Rectal smooth muscle tissue (tissue), 1 donor: Measurements from ENCODE around the gene BNIP5.
"Not testable (repeated sequence)": the region's sequence is repeated elsewhere in the genome, so short reads cannot be mapped to it uniquely, and the experiment has no call there.

Experiments
- H3K27ac ChIP-seq: one replicate; pipeline ENCODE4 v1.7.0; 2013; ENCODE audit warnings: low read depth, low read length, inconsistent platforms
- H3K27me3 ChIP-seq: one replicate; pipeline ENCODE4 v1.7.0; 2013; ENCODE audit warnings: low read length; ENCODE audit not compliant: control insufficient read depth, insufficient read depth
- H3K36me3 ChIP-seq: one replicate; pipeline ENCODE4 v1.7.0; 2013; ENCODE audit warnings: low read length; ENCODE audit not compliant: control insufficient read depth, insufficient read depth
- H3K4me1 ChIP-seq: one replicate; pipeline ENCODE4 v1.7.0; 2013; ENCODE audit warnings: low read length; ENCODE audit not compliant: control insufficient read depth, insufficient read depth
- H3K4me3 ChIP-seq: one replicate; pipeline ENCODE4 v1.7.0; 2013; ENCODE audit warnings: low read length
- H3K9ac ChIP-seq: one replicate; pipeline ENCODE4 v1.7.0; 2013; ENCODE audit warnings: low read length

Gene BNIP5

DNA sequence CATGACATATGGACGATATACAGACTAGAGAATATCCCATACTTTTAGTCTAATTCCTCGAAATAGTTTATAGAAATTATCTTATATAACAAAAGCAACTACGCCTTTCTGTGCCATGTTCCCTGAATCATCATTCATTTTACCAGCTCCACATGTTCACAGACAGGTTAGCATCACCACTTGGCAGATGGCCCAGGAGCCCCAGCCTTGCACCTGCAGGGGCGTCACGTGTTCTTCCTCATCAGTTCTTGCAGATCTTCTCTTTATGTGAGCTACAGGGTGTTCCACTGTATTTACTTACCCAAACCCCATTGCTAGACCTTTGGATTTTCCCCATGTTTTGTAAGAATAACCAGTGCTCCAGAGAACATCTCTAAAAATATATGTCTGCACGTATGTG is 12.6 kb upstream of the BNIP5 start:
- Histone ChIP-seq H3K27ac (no peak overlapping the region), H3K9ac (no peak overlapping the region), H3K4me3 (no peak overlapping the region), H3K36me3 (no peaks in the 10 kb centered on the region), H3K27me3 (no peaks in the 10 kb centered on the region), H3K4me1 (no peaks in the 10 kb centered on the region)

DNA sequence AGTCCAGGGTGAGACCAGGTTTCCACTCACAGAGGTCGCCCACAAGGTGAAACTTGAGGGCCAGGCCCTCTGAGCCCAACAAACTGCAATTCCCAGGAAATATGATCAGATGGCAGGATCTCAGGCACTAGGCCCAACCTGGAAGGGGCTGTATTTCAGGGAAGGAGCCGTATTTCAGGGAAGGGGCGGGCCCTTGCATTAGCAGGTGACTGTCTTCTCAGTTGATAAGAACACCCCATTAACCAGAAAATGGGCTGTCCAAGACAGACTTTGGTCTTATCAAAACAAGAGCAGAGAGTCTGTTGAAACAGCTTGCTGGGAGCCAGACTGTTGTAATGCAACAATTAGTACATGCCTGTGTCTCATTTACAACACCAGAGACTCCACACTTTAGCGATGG is 10.9 kb upstream of the BNIP5 start:
- no peak overlapping the region for H3K27ac ChIP-seq
- no peak overlapping the region for H3K4me3 ChIP-seq
- no peaks in the 10 kb centered on the region for H3K27me3 ChIP-seq
- no peak overlapping the region for H3K9ac ChIP-seq
- no peaks in the 10 kb centered on the region for H3K36me3 ChIP-seq
- H3K4me1 ChIP-seq, result no peaks in the 10 kb centered on the region

DNA sequence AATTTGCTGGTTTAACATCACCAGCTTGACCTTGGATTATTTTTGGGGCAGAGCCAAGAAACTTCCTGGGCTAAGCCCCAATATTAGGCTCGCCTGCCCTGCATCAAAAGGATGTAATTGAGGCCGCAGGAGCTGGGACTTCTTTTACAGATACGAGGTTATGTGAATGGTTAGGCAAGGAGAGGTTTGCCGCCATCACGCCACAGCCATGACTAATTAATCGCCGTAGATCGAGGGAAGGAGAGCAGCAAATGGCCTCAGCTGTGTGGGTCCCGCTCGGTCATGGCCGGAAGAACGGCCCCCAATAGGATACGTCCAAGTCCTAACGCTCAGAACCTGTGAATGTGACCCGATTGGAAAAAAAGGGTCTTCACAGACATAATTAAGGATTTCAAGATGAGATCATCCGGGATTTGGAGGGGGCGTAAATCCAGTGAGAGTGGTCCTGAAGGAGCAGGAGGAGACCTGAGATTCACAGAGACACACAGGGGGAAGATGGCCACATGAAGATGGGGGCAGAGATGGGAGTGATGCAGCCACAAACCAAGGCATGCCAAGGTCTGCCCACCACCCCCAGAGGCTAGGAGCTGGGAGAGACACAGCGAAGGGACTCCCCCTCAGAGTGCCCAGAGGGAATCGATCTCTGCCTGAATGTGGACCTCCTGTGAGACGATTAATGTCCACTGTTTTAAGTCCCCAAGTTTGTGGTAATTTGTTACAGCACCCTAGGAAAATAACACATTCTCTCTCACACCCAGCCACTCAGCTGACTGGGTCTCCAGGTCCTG is 10.0 kb upstream of the BNIP5 start:
- Histone ChIP-seq H3K4me1 (no peaks in the 10 kb centered on the region), H3K27ac (no peak overlapping the region), H3K4me3 (no peak overlapping the region), H3K36me3 (no peaks in the 10 kb centered on the region), H3K9ac (no peak overlapping the region), H3K27me3 (no peaks in the 10 kb centered on the region)

DNA sequence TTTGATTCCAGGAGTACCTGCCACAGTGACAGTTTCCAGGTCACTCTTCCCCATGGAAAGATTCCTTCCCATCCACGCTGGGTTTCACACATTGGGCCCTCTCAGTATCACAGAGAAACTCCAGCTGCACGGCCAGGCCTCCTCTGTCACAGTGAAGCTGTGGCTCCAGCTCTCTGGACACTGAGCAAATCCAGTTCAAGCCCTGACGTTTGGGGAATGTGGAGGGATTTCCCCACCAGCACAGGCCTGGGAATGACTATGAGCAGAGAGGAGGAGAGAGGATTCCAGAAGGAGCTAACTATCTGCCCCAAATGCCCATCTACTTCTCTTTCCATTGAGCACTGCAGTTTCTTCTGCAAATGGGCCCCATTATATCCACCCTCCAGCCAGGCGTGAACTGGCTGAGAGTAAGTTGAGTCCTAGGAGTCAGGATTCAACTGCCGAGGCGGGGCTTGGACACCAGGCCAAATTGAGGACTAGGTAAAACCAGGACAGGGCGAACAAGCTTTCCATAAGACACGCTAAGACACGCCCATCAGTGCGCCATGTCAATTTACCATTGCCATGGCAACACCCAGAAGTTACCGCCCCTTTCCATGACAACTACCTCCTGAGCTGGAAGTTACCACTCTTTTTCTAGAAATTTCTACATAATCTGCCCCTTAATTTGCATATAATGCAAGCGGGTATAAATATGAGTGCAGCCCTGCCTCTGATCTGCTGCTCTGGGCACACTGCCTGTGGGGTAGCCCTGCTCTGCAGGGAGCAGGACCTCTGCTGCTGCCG is 9.2 kb upstream of the BNIP5 start:
- H3K9ac ChIP-seq, result no peak overlapping the region
- H3K36me3 ChIP-seq, result no peaks in the 10 kb centered on the region
- H3K27me3 ChIP-seq, result no peaks in the 10 kb centered on the region
- no peak overlapping the region for H3K27ac ChIP-seq
- no peaks in the 10 kb centered on the region for H3K4me1 ChIP-seq
- H3K4me3 ChIP-seq, result no peak overlapping the region

DNA sequence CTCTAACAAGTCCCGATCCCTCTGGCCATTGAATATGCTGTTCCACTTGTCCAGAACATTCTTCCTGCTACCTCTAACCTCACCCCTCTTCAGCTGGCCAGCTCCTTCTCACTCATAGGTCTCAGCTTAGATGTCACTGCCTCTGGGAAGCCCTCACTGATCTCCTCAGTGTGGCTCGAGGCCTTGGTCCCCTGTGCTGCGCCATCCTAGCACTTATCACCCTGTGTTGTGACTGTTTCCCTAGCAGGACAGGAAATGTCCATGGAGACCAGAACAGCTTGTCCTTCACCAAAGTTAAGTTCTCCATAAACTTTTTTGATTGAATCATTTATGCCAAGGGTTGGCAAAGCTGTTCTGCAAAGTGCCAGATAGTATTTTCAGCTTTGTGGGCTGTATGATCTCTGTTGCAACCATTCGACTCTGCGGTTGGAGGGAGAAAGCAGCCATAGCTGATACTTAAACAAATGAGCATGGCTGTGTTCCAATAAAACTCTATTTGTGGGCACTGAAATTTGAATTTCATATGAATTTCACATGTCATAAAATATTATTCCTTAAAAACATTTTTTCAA is 6.5 kb upstream of the BNIP5 start:
- H3K4me1 ChIP-seq, result no peaks in the 10 kb centered on the region
- H3K9ac ChIP-seq, result no peak overlapping the region
- H3K4me3 ChIP-seq, result no peak overlapping the region
- peaks cover 3% of the 10 kb centered on the region for H3K27me3 ChIP-seq
- no peak overlapping the region for H3K27ac ChIP-seq
- no peaks in the 10 kb centered on the region for H3K36me3 ChIP-seq

DNA sequence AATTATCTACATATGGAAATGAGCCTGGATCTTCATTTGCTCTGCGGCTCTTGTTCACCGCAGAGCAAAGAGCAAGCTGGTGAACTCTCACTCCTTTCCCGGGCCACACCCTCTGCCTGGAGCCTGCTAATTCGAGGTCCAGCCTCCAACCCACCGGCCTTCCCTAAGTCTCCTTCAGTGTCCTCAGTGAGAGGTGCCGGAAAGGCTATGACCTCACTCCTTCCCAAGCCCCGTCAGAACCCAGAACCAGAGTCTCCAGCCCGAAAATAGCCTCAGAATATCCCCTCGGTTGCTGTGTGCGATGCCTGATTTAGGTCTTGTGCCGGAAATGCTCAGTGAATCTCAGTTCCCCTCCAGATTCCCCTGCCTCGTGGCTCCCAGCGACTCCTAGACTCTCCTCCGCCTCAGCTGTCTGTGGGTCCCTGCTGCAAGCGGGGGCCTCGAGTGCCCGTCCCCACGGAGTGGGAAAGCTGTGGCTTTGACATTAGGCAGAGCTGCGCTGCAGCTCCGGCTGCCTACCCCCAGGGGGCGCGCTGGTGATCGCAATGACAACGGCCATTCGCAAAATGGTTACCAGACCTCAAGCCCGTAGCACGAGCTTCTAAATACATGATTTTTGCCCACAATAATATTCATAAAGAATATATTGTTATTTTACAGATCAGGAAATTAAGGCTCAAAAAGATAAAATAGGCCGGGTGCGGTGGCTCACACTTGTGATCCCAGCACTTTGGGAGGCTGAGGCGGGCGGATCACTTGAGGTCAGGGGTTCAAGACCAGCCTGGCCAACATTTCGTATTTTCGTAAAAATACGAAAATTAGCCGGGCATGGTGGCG is 4.1 kb upstream of the BNIP5 start:
- Histone ChIP-seq H3K27ac (no peak overlapping the region), H3K9ac (peak overlapping the region; percentile 13), H3K27me3 (peaks cover 3% of the 10 kb centered on the region), H3K4me1 (no peaks in the 10 kb centered on the region), H3K36me3 (no peaks in the 10 kb centered on the region), H3K4me3 (peak overlapping the region; percentile 47)

DNA sequence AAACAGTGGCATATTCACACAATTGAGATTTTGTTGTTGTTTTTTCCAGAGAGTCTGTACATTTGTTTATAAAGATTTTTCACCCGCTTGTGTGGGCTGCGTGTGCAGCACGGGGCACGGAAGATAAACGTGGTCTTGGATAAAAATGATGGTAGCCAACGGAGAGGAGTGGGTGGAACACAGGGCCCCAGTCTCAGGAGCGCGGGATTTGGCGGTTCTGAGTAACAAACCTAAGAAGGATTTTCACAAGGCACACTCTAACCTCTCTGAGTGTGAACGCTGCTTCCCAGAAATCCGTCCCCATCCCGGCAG is 3.6 kb upstream of the BNIP5 start:
- Histone ChIP-seq H3K36me3 (no peaks in the 10 kb centered on the region), H3K27ac (no peak overlapping the region), H3K4me3 (no peak overlapping the region), H3K27me3 (peaks cover 3% of the 10 kb centered on the region), H3K4me1 (no peaks in the 10 kb centered on the region), H3K9ac (no peak overlapping the region)

DNA sequence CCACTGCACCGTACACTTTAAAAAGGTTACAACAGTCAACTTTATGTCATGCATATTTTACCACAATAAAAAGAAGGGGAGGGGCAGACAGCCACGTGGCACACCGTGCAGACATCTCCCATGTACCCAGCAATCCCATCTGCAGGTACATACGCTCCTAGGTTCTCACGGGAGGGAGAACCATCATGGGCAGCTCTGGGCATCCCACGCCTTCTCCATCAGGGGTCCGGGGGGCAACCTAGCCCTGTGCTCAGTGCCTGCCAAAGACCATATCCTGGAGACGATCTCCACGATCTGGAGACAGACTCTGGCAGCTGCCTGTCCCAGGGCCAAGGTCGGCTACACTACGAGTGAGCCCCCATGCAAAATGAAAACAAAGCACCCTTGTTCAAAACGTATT is 2.5 kb upstream of the BNIP5 start:
- no peaks in the 10 kb centered on the region for H3K4me1 ChIP-seq
- no peak overlapping the region for H3K27ac ChIP-seq
- peaks cover 3% of the 10 kb centered on the region for H3K27me3 ChIP-seq
- H3K9ac ChIP-seq, result no peak overlapping the region
- H3K36me3 ChIP-seq, result no peaks in the 10 kb centered on the region
- no peak overlapping the region for H3K4me3 ChIP-seq

DNA sequence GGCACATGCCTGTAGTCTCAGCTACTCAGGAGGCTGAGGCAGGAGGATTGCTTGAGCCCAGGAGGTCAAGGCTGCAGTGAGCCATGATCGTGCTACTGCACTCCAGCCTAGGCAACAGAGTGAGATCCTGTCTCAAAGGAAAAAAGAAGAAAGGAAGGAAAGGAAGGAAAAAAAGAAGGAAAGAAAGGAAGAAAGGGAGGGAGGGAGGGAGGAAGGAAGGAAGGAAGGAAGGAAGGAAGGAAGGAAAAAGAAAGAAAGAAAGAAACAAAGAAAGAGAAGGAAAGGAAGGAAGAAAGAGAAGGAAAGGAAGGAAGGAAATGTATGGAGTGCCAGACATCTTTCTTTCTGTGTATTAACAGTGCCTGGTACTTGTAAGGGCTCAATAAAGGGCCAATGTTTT is 1.5 kb upstream of the BNIP5 start:
- H3K27me3 ChIP-seq, result not testable (repeated sequence)

DNA sequence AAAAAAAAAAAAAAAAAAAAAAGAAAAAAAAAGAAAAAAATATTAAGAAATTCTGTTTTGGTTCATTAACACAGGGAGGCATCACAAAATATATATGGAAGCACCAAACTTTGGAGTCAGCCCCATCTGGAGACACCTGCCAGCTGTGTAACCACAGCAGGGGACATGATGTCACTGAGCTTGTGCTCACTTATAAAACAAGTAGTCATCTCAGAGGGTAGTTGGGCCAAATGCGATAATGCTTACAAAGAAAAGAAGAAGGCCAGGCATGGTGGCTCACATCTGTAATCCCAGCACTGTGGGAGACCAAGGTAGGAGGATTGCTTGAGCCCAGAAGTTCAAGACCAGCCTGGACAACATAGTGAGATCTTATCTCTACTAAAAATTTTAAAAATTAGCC is 1.1 kb upstream of the BNIP5 start:
- no peak overlapping the region for H3K27ac ChIP-seq
- H3K4me1 ChIP-seq, result no peaks in the 10 kb centered on the region
- no peak overlapping the region for H3K9ac ChIP-seq
- no peak overlapping the region for H3K4me3 ChIP-seq
- peaks cover 3% of the 10 kb centered on the region for H3K27me3 ChIP-seq
- no peaks in the 10 kb centered on the region for H3K36me3 ChIP-seq

More for the DNA sequence above, 1.5 kb upstream of the BNIP5 start:
- not testable (repeated sequence) for H3K27ac ChIP-seq, H3K4me1 ChIP-seq, H3K9ac ChIP-seq, H3K4me3 ChIP-seq, H3K36me3 ChIP-seq

DNA sequence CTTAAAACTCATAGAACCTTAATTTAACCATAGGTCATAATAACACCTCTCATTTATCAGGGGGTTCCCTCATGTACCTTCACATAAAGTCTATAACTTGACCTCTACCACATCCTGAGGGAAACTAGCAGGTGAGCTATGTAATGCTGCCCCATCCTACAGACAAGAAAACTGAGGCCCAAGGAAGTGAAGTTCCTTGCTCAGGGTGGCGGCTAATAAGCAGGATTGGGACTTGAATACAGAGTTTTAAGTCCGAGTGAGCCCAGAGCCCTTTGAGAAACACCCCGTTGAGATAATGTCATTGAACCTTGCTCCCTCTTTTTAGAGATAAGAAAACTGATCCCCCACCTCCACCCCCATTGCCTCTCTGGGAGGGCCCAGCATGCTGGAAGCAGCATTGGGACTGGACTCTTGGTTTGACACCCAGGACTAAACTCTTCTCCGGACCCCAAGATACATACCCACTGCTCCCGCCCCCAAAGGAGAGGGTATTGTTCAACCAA is 429 bp downstream of the BNIP5 start:
- Histone ChIP-seq H3K27ac (no peak overlapping the region), H3K4me3 (peak overlapping the region; percentile 33), H3K4me1 (no peaks in the 10 kb centered on the region), H3K36me3 (no peaks in the 10 kb centered on the region), H3K9ac (no peak overlapping the region), H3K27me3 (peaks cover 3% of the 10 kb centered on the region)
